SK-N-SH treated with all-trans-retinoic acid at 6 μM for 48 hours (cell line): Measurements from ENCODE around the gene BICC1.

ENCODE experiments used
- CSRNP3 ChIP-seq: fragments of 250-450 bp; sonication (Bioruptor Pico); IDR thresholded peaks from 2 replicates; pipeline ENCODE4 v1.5.1; 2021; ENCODE audit warnings: mild to moderate bottlenecking, moderate library complexity
- PPARA ChIP-seq: fragments of 250-450 bp; sonication (Bioruptor Pico); IDR thresholded peaks from 2 replicates; pipeline ENCODE4 v1.5.0; 2020; ENCODE audit warnings: mild to moderate bottlenecking, borderline replicate concordance
- RARB ChIP-seq: fragments of 250-450 bp; sonication (Bioruptor Pico); IDR thresholded peaks from 2 replicates; pipeline ENCODE4 v1.8.0; 2021; ENCODE audit warnings: mild to moderate bottlenecking, moderate library complexity
- SNAI2 ChIP-seq: fragments of 250-450 bp; sonication (Bioruptor Pico); IDR thresholded peaks from 2 replicates; pipeline ENCODE4 v1.5.0; 2020; ENCODE audit warnings: mild to moderate bottlenecking, moderate library complexity
- TSHZ2 ChIP-seq: fragments of 250-450 bp; sonication (Bioruptor Pico); IDR thresholded peaks from 2 replicates; pipeline ENCODE4 v1.5.0; 2020; ENCODE audit warnings: mild to moderate bottlenecking, moderate library complexity
- ZFP30 ChIP-seq: fragments of 450-650 bp; formaldehyde crosslinking; IDR thresholded peaks from 2 replicates; pipeline ENCODE4 v1.5.0; 2022; ENCODE audit warnings: mild to moderate bottlenecking, moderate library complexity

GRCh38 chr10:58813573-58813972 lies 300.9 kb downstream of the BICC1 start:
- TF ChIP-seq SNAI2 (CRISPR knock-in tag) (no peak), PPARA (CRISPR knock-in tag) (no peak), ZFP30 (CRISPR knock-in tag) (no peak), RARB (no peak), CSRNP3 (CRISPR knock-in tag) (no peak), TSHZ2 (CRISPR knock-in tag) (no peak)
